SK-N-SH (cell line): ENCODE measurements around the gene ANKS6.

Experiments used
- CHD2 ChIP-seq: fragments of 150-350 bp; IDR thresholded peaks from 2 replicates; pipeline ENCODE4 v1.6.1; 2018; ENCODE audit warnings: low read length; ENCODE audit not compliant: partially characterized antibody
- EP300 ChIP-seq, 2 experiments: IDR thresholded peaks; 2 replicates each; pipeline versions ENCODE4 v1.4.0 to v1.6.1; 2012; ENCODE audit warnings: borderline replicate concordance in 1 of 2, low read depth in 1 of 2, low read length in 1 of 2
- EZH2phosphoT487 ChIP-seq: fragments of 200-600 bp; sonication (generic); IDR thresholded peaks from 2 replicates; pipeline ENCODE4 v1.6.1; 2017; ENCODE audit warnings: low read depth, mixed run types, mild to moderate bottlenecking, antibody characterized with exemption, moderate library complexity, borderline replicate concordance
- MXI1 ChIP-seq: IDR thresholded peaks from 2 replicates; pipeline ENCODE4 v1.6.1; 2012; ENCODE audit warnings: mild to moderate bottlenecking, low read depth, low read length, improper control_type of control experiment
- POLR2AphosphoS5 ChIP-seq: IDR thresholded peaks from 2 replicates; pipeline ENCODE4 v1.6.1; 2012; ENCODE audit warnings: low read depth, low read length
- RFX5 ChIP-seq: IDR thresholded peaks from 2 replicates; pipeline ENCODE4 v1.6.1; 2012; ENCODE audit warnings: mild to moderate bottlenecking, improper control_type of control experiment, low read length
- SIN3A ChIP-seq: IDR thresholded peaks from 2 replicates; pipeline ENCODE4 v1.6.1; 2012; ENCODE audit warnings: low read depth, mild to moderate bottlenecking, low read length, moderate library complexity, borderline replicate concordance
- TF ChIP-seq, protein P1 (sequence below): fragments of 200-600 bp; sonication (generic); IDR thresholded peaks from 2 replicates; pipeline ENCODE4 v1.6.1; 2017; ENCODE audit warnings: antibody characterized with exemption, mild to moderate bottlenecking, moderate library complexity

DNA sequence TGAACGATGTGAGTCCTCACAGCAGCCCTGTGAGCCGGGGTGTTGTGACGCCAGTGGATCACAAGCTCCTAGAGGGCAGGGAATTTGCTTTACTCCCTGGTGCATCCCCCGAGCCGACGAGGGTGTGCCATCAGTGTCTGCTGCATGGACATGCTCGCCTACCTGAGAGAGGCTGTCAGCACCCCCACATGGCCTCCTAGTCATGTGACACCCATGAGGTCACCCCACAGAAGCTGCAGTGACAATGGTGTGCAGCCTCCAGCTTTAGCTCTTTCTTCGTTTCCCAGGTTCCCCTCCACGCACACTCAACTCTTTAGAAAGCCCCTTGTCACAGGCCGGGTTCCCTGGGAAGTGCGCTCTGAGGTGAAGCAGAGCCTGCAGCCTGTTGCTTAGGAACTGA, 67.9 kb downstream of the ANKS6 start:
- TF ChIP-seq EP300 (IDR thresholded peaks at IDR 0.05; ENCODE audit: borderline replicate concordance in 1 of 2, low read depth in 1 of 2, low read length in 1 of 2) (no peak), SIN3A (no peak), EZH2phosphoT487 (no peak), MXI1 (no peak), CHD2 (no peak), POLR2AphosphoS5 (no peak), RFX5 (no peak)
- TF ChIP-seq, protein P1, sequence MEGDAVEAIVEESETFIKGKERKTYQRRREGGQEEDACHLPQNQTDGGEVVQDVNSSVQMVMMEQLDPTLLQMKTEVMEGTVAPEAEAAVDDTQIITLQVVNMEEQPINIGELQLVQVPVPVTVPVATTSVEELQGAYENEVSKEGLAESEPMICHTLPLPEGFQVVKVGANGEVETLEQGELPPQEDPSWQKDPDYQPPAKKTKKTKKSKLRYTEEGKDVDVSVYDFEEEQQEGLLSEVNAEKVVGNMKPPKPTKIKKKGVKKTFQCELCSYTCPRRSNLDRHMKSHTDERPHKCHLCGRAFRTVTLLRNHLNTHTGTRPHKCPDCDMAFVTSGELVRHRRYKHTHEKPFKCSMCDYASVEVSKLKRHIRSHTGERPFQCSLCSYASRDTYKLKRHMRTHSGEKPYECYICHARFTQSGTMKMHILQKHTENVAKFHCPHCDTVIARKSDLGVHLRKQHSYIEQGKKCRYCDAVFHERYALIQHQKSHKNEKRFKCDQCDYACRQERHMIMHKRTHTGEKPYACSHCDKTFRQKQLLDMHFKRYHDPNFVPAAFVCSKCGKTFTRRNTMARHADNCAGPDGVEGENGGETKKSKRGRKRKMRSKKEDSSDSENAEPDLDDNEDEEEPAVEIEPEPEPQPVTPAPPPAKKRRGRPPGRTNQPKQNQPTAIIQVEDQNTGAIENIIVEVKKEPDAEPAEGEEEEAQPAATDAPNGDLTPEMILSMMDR = no peak
